ENCODE results near the gene NOL11.

GRCh38 chr17:67693811-67694210 is 23.9 kb upstream of the NOL11 start:
- TF ChIP-seq CTCF (IDR thresholded peaks at IDR 0.05; ENCODE audit: insufficient read depth, low read length, poor library complexity, severe bottlenecking) = no peak
- TF ChIP-seq EZH2phosphoT487 (conservative IDR thresholded peaks at IDR 0.05; ENCODE audit: low read length) = no peak

All from SU-DHL-6 (cell line).